Activated naive CD8-positive, alpha-beta T cell (primary cell): ENCODE results near the gene TPM1.
A peak's percentile ranks its signal among the peaks of the same experiment; 100 is the strongest.

ENCODE experiments used
- H3K27ac Mint-ChIP-seq: one replicate; pipeline ENCODE4 v1.8.0; 2021; ENCODE audit warnings: mixed read lengths
- H3K27me3 Mint-ChIP-seq: one replicate; pipeline ENCODE4 v1.8.0; 2021; ENCODE audit warnings: mixed read lengths
- H3K36me3 Mint-ChIP-seq: one replicate; pipeline ENCODE4 v1.8.0; 2021; ENCODE audit warnings: mixed read lengths
- H3K4me1 Mint-ChIP-seq: one replicate; pipeline ENCODE4 v1.8.0; 2021; ENCODE audit warnings: low read depth, mixed read lengths
- H3K4me3 Mint-ChIP-seq: one replicate; pipeline ENCODE4 v1.8.0; 2021; ENCODE audit warnings: mild to moderate bottlenecking, mixed read lengths
- H3K9me3 Mint-ChIP-seq: one replicate; pipeline ENCODE4 v1.8.0; 2021; ENCODE audit warnings: low read depth, mixed read lengths

Gene TPM1

DNA sequence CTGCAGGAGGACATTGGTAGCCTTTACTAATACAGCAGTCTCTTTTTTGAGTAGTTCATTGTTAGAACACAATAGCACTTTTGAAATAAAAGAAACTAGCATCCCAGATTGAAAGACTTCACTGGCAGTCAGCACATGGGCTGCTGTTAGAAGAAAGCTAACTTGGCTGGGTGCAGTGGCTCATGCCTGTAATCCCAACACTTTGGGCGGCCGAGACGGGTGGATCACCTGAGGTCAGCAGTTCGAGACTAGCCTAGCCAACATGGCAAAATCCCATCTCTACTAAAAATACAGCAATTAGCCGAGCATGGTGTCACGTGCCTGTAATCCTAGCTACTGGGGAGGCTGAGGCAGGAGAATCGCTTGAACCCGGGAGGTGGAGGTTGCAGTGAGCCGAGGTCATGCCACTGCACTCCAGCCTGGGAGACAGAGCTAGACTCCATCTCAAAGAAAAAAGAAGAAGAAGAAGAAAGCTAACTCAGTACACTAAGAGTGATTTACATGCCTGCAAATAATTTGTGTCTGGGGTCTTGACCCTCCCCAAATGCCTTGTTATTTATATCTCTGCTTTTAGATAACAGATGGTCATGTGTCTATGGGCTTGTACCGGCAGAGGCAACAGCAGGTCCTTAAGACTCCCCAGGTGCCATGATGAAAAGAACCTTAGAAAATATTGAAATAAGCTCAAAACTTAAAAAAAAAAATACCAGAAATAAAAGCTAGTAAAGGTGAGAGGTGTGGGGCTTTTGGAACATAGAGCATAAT, 9.7 kb downstream of the TPM1 start:
- Mint-ChIP-seq H3K27me3 (no peaks in the 10 kb centered on the region), H3K9me3 (no peaks in the 10 kb centered on the region), H3K4me1 (peaks cover 16% of the 10 kb centered on the region), H3K27ac (no peak overlapping the region), H3K36me3 (no peaks in the 10 kb centered on the region), H3K4me3 (no peak overlapping the region)

DNA sequence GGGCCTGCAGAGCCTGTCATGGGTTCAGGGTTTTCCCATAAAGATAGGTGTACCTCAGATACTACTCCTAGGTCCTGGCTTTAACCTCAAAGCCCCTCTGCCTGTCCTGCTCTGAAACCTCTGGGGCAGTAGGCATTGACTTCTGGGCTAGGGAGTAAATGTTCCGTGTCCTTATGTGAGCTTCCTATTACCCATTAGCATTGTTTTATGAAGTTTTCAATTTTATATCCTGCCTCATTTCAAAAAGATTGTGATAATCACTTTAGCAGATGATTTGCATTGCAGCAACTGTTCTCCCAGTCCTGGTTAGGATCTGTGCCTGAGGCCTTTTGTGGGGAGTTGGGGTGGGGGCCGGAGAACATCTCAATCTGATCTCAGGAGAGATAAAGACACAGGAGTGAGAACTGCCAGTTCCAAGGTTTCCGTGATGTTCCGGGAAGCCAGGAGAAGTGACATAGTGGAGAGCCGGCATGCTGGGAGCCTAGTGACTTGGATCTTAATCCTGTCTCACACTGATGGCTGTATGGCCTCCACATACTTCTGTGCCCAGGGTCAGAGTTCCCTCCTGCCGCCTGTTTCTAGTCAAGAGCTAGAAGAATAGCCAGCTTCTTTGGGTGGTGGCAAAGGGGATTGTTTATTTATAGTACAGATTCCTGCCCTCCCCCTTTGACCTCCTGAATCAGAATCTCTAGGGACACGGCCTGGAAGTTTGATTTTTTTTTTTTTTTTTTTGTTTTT, 10.6 kb downstream of the TPM1 start:
- H3K27ac Mint-ChIP-seq: no peak overlapping the region
- peaks cover 13% of the 10 kb centered on the region for H3K4me1 Mint-ChIP-seq

GRCh38 chr15:63054281-63054683, 11.7 kb downstream of the TPM1 start:
- peaks cover 7% of the 10 kb centered on the region for H3K4me1 Mint-ChIP-seq
- H3K27ac Mint-ChIP-seq: no peak overlapping the region
- H3K4me3 Mint-ChIP-seq: no peak overlapping the region
- H3K27me3 Mint-ChIP-seq: no peaks in the 10 kb centered on the region
- no peaks in the 10 kb centered on the region for H3K9me3 Mint-ChIP-seq
- peaks cover 4% of the 10 kb centered on the region for H3K36me3 Mint-ChIP-seq

More for the DNA sequence above, 10.6 kb downstream of the TPM1 start:
- peaks cover 3% of the 10 kb centered on the region for H3K36me3 Mint-ChIP-seq
- H3K27me3 Mint-ChIP-seq: no peaks in the 10 kb centered on the region
- H3K9me3 Mint-ChIP-seq: no peaks in the 10 kb centered on the region
- no peak overlapping the region for H3K4me3 Mint-ChIP-seq

DNA sequence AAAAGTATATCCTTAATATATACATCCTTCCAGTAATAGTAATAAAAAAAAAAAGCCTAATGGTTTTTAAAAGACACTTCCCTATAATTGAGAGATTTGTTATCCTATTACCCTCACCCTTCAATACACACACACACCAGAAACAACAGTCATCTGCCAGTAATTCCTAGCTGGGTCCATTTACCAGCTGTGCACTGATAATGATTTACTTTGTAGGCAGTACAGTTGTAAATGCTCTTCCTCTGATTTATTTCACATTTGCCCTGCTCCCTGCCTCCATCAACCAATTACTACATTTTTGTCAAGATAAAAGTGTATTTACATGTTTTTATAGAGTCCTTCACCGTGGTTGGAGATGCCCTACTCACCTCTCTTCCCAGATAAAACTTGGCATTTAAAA, 12.4 kb downstream of the TPM1 start:
- no peak overlapping the region for H3K4me3 Mint-ChIP-seq
- H3K9me3 Mint-ChIP-seq: no peaks in the 10 kb centered on the region
- peak overlapping the region; percentile 3 for H3K27ac Mint-ChIP-seq
- no peaks in the 10 kb centered on the region for H3K27me3 Mint-ChIP-seq
- H3K36me3 Mint-ChIP-seq: peaks cover 6% of the 10 kb centered on the region
- H3K4me1 Mint-ChIP-seq: peaks cover under 1% of the 10 kb centered on the region

- no peaks in the 10 kb centered on the region for H3K27me3 Mint-ChIP-seq
- H3K27ac Mint-ChIP-seq: no peak overlapping the region
- no peak overlapping the region for H3K4me3 Mint-ChIP-seq
- no peaks in the 10 kb centered on the region for H3K4me1 Mint-ChIP-seq
- H3K9me3 Mint-ChIP-seq: no peaks in the 10 kb centered on the region
- peaks cover 10% of the 10 kb centered on the region for H3K36me3 Mint-ChIP-seq
These were observed 14.3 kb downstream of the TPM1 start for GRCh38 chr15:63056829-63057228.

- Mint-ChIP-seq H3K27me3 (no peaks in the 10 kb centered on the region), H3K4me1 (no peaks in the 10 kb centered on the region), H3K4me3 (no peak overlapping the region), H3K27ac (no peak overlapping the region), H3K9me3 (no peaks in the 10 kb centered on the region), H3K36me3 (peaks cover 19% of the 10 kb centered on the region)
These were observed 15.2 kb downstream of the TPM1 start for GRCh38 chr15:63057468-63058345.

DNA sequence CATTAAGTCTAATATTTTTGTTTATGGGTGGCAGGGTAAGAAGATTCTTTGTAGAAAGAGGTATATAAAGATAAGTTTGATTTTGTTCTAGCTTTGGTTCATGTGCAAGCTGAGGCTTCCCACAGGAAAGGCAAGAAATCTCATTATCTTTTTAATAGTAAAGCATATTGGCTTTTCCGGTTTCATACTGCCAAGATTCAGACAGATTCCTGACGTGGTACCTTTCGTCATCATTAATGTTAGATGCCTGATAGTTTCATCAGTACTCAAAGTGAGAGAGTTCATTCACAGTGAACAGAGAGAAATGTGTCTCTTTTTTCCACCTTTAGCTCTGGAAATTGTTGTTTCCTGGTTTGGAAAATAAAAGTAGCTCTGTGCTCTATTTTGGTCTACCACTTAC, 16.5 kb downstream of the TPM1 start:
- H3K27ac Mint-ChIP-seq: no peak overlapping the region

GRCh38 chr15:63059573-63060216, 17.1 kb downstream of the TPM1 start:
- Mint-ChIP-seq H3K27ac (no peak overlapping the region), H3K27me3 (no peaks in the 10 kb centered on the region), H3K4me3 (no peak overlapping the region), H3K4me1 (no peaks in the 10 kb centered on the region), H3K36me3 (peaks cover 24% of the 10 kb centered on the region), H3K9me3 (no peaks in the 10 kb centered on the region)

More for the DNA sequence above, 16.5 kb downstream of the TPM1 start:
- H3K27me3 Mint-ChIP-seq: no peaks in the 10 kb centered on the region
- H3K4me1 Mint-ChIP-seq: no peaks in the 10 kb centered on the region
- no peak overlapping the region for H3K4me3 Mint-ChIP-seq
- H3K9me3 Mint-ChIP-seq: no peaks in the 10 kb centered on the region
- H3K36me3 Mint-ChIP-seq: peaks cover 23% of the 10 kb centered on the region

DNA sequence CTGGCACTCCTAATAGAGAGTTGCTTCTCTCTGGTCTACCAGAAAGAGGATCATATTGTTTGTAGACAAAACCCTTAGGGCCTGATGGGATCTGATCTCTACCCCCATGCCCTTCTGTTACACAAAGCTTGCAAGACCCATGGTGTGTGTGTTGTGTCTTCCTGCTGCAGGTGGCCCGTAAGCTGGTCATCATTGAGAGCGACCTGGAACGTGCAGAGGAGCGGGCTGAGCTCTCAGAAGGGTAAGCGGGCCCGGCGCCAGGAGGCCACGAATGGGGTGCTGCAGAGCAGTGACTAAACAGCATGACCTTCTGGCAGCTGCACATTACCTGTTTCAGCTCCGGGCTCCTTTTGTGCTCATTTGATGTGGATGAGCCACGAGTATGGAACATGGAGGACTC, 18.2 kb downstream of the TPM1 start:
- no peaks in the 10 kb centered on the region for H3K4me1 Mint-ChIP-seq
- H3K27me3 Mint-ChIP-seq: no peaks in the 10 kb centered on the region
- H3K27ac Mint-ChIP-seq: no peak overlapping the region
- no peaks in the 10 kb centered on the region for H3K9me3 Mint-ChIP-seq
- no peak overlapping the region for H3K4me3 Mint-ChIP-seq
- peaks cover 24% of the 10 kb centered on the region for H3K36me3 Mint-ChIP-seq

DNA sequence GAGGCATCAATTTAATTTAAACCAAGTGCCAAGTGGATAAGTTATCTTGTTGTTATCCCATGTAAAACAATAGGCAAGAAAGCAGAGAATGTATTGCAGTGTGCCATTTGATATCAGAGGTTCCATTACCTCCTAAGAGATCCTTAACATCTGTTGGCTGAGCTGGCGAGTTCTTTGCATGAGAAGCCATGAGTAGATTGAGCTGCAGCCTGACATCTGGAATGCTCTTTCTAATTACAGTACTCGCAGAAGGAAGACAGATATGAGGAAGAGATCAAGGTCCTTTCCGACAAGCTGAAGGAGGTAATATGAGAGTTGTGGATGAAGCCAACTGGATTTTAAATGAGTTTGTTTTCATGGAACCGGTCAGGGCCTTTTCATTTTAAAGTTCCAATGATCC, 19.4 kb downstream of the TPM1 start:
- H3K27ac Mint-ChIP-seq: no peak overlapping the region
- no peaks in the 10 kb centered on the region for H3K4me1 Mint-ChIP-seq
- H3K4me3 Mint-ChIP-seq: no peak overlapping the region
- H3K9me3 Mint-ChIP-seq: no peaks in the 10 kb centered on the region
- peaks cover 26% of the 10 kb centered on the region for H3K36me3 Mint-ChIP-seq
- no peaks in the 10 kb centered on the region for H3K27me3 Mint-ChIP-seq

DNA sequence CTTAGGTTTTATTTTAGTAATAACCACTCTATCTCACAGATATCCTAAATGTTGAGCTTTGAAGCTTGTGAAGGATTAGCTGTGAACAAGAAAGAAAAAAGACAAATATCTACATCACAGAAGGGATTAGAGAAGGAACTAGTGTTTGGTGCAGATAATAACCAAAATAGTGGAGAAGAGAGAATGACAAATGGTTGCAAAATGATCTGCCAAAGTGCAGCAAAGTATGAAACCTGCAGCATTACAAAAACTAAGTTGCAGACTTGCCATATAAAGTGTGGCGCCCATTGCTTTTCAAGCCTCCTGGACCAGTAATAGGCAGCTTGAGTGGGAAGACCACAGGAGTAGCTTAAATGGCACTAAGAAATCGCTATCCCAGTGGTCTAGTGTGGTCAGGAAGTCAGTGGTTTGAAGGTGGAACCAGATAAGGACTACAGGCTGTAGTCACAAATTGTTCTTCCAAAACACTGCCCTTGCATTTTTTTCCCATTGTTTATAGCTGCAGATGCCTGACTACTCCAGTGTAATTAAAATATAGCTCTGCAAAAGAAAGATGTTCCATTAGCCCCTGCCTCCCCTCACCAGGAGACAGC, 20.7 kb downstream of the TPM1 start:
- no peaks in the 10 kb centered on the region for H3K27me3 Mint-ChIP-seq
- H3K9me3 Mint-ChIP-seq: no peaks in the 10 kb centered on the region
- no peak overlapping the region for H3K27ac Mint-ChIP-seq
- H3K4me3 Mint-ChIP-seq: no peak overlapping the region
- peaks cover 26% of the 10 kb centered on the region for H3K36me3 Mint-ChIP-seq
- no peaks in the 10 kb centered on the region for H3K4me1 Mint-ChIP-seq

- H3K36me3 Mint-ChIP-seq: peaks cover 26% of the 10 kb centered on the region
- H3K9me3 Mint-ChIP-seq: no peaks in the 10 kb centered on the region
- no peak overlapping the region for H3K27ac Mint-ChIP-seq
- H3K27me3 Mint-ChIP-seq: no peaks in the 10 kb centered on the region
- H3K4me3 Mint-ChIP-seq: no peak overlapping the region
- no peaks in the 10 kb centered on the region for H3K4me1 Mint-ChIP-seq
These were observed 21.4 kb downstream of the TPM1 start for GRCh38 chr15:63063877-63064409.

GRCh38 chr15:63065262-63066221, 23.0 kb downstream of the TPM1 start:
- no peaks in the 10 kb centered on the region for H3K9me3 Mint-ChIP-seq
- no peaks in the 10 kb centered on the region for H3K27me3 Mint-ChIP-seq
- H3K4me1 Mint-ChIP-seq: no peaks in the 10 kb centered on the region
- peaks cover 18% of the 10 kb centered on the region for H3K36me3 Mint-ChIP-seq
- H3K4me3 Mint-ChIP-seq: no peak overlapping the region
- no peak overlapping the region for H3K27ac Mint-ChIP-seq
